Activated CD4-positive, alpha-beta T cell treated with anti-CD3 and anti-CD28 coated beads, Interleukin-2, amount 10 ng/mL, durations not matched to agents 7 days and 5 days (primary cell): ENCODE data around the gene EPS8. TPM values are rescaled to one million over a fixed set of nuclear protein-coding genes. Genes with fewer than 3 reads are reported as not detected.

Source experiments
- CTCF ChIA-PET: fragments of 350-600 bp; sonication (Branson Sonifier 250); formaldehyde crosslinking; loops from one replicate; lab custom pipeline; 2021; ENCODE audit warnings: antibody characterized with exemption; lab: Charles Lee
- POLR2A ChIA-PET: fragments of 350-600 bp; sonication (Branson Sonifier 250); formaldehyde crosslinking; loops from one replicate; lab custom pipeline; 2021; ENCODE audit warnings: antibody characterized with exemption; lab: Charles Lee
- DNase-seq: peaks from one replicate; pipeline ENCODE4 v3.0.0-alpha.2; 2020
- H3K27ac Mint-ChIP-seq: one replicate; pipeline ENCODE4 v1.8.0; 2021; ENCODE audit warnings: mild to moderate bottlenecking, moderate library complexity, mixed read lengths
- H3K27me3 Mint-ChIP-seq: one replicate; pipeline ENCODE4 v1.8.0; 2021; ENCODE audit warnings: mixed read lengths
- H3K36me3 Mint-ChIP-seq: one replicate; pipeline ENCODE4 v1.8.0; 2021; ENCODE audit warnings: low read depth, mixed read lengths
- H3K4me1 Mint-ChIP-seq: one replicate; pipeline ENCODE4 v1.8.0; 2021; ENCODE audit warnings: mixed read lengths
- H3K4me3 Mint-ChIP-seq: one replicate; pipeline ENCODE4 v1.8.0; 2021; ENCODE audit warnings: mild to moderate bottlenecking, moderate library complexity, mixed read lengths
- H3K9me3 Mint-ChIP-seq: one replicate; pipeline ENCODE4 v1.8.0; 2021; ENCODE audit warnings: mixed read lengths
- total RNA-seq, 2 experiments: library from RNA; stranded (reverse); gene quantifications; one replicate each; pipeline ENCODE4 v1.2.3, GENCODE V29; 2021

The EPS8 gene
- total RNA-seq, 2 experiments from 2014 or later, result 2.3 to 2.4 TPM

DNA sequence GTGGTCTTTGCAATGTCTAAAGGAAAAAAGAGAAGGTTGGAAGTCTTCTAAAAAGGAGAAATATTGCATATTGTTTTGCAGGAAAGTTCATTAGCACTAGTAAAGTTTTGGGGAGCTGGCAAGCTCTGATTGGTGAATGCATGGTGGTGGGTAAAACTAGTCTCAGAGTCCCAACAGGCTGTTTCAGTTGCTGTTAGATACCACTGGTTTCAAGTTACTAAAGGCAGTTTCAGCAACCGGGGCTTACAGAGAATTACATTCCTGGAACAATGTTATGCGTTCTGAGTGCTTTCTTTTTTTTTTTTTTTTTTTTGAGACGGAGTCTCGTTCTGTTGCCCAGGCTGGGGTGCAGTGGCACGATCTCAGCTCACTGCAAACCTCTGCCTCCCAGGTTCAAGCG, 208.2 kb downstream of the EPS8 start:
- DNase-seq, result no peak
- H3K4me3 Mint-ChIP-seq, result no peak overlapping the region
- ChIA-PET POLR2A (no interaction called here), CTCF (interaction anchor here (0.6 kb wide), 1 partner anchor 18 kb away, joined by 4 read pairs; no protein-coding TSS in a partner anchor)
- H3K27ac Mint-ChIP-seq, result no peak overlapping the region
- peaks cover 8% of the 10 kb centered on the region for H3K9me3 Mint-ChIP-seq
- H3K36me3 Mint-ChIP-seq, result peaks cover 61% of the 10 kb centered on the region
- H3K4me1 Mint-ChIP-seq, result peaks cover 37% of the 10 kb centered on the region
- H3K27me3 Mint-ChIP-seq, result no peaks in the 10 kb centered on the region

DNA sequence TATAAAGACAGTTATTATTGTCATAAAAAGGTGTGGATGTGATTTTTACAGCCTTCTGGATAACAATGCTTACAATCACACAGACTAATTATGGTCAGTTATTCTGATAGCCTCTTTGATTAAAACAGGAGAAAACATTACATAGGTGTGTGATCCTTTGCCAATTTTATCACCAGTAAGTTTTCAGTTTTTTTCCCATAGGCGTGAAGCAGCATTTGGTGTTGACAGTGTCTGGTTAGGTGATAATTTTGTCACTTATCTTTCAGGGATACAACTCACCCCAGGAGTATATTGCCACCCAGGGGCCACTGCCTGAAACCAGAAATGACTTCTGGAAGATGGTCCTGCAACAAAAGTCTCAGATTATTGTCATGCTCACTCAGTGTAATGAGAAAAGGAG, 208.8 kb downstream of the EPS8 start:
- CTCF ChIA-PET, result interaction anchor here (0.6 kb wide), 1 partner anchor 17 kb away, joined by 4 read pairs; no protein-coding TSS in a partner anchor
- POLR2A ChIA-PET, result interaction anchor here (0.6 kb wide), 1 partner anchor 51 kb away, joined by 3 read pairs; no protein-coding TSS in a partner anchor
- Mint-ChIP-seq H3K27me3 (no peaks in the 10 kb centered on the region), H3K4me1 (peaks cover 39% of the 10 kb centered on the region), H3K4me3 (no peak overlapping the region), H3K36me3 (peaks cover 66% of the 10 kb centered on the region), H3K9me3 (peaks cover 10% of the 10 kb centered on the region), H3K27ac (peak overlapping the region; percentile 9)
- peak; percentile 49 for DNase-seq

DNA sequence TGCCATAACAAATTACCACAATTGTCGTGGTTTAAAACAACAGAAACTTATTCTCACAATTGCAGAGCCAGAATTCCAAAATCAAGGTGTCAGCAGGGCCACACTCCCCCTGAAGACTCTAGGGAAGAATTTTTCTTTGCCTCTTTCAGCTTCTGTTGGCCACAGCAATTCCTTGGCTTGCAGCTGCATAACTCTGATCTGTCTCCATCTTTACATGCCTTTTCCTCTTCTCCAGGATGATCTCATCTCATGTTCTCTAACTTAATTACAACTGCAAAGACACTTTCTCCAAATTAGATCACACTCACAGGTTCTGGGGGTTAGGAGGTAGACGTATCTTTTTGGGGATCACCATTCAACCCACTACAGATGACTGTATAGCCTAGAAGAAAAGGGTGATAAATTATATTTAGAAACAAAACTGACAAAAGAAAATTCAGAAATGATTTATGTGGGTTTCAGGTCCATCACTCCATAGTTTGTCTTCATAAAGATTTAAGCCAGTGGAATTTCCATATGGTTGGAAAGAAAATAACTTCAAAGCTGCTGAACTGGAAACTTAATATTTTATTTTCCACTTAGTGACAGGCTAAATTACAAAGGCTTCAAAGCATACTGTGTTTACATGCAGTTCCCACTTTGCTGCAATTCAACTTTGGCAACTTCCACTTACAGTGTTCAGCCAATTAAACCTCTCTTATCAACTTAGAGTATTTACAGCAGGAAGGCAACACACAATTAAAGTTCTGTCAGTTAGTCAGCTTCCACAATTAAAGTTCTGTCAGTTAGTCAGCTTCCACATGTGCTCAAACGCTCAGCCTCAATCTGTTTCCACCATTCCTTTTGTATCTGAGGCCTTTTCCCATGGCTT, 213.3 kb downstream of the EPS8 start:
- Mint-ChIP-seq H3K27ac (peak overlapping the region; percentile 50), H3K4me3 (no peak overlapping the region), H3K9me3 (peaks cover 23% of the 10 kb centered on the region), H3K27me3 (no peaks in the 10 kb centered on the region), H3K4me1 (peaks cover 43% of the 10 kb centered on the region), H3K36me3 (peaks cover 79% of the 10 kb centered on the region)
- ChIA-PET POLR2A (no interaction called here), CTCF (interaction anchor here (1.3 kb wide), 1 partner anchor 43 kb away, joined by 5 read pairs; no protein-coding TSS in a partner anchor)
- DNase-seq, result no peak

DNA sequence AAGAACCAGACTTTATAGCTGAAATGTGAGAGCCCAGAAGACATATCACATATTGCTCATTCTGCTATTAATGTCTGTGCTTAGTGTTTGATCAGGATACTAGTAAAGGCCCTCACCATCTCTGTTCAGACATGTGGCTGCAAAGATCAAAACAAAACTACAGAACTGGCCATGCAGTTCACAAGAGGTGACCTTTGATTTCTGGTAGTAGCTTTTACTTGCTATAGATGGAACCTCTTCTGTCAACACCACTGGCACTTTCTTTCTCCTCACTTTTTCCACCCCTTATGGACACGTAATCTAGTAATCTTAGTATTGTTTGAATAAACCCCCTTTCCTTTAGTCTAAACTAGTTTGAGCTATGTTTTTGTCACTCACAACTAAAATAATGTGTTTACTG, 214.8 kb downstream of the EPS8 start:
- Mint-ChIP-seq H3K9me3 (peaks cover 23% of the 10 kb centered on the region), H3K27me3 (no peaks in the 10 kb centered on the region), H3K36me3 (peaks cover 75% of the 10 kb centered on the region), H3K27ac (no peak overlapping the region), H3K4me1 (peaks cover 45% of the 10 kb centered on the region), H3K4me3 (no peak overlapping the region)
- no peak for DNase-seq
- ChIA-PET POLR2A (no interaction called here), CTCF (interaction anchor here (0.6 to 1.6 kb wide), 5 partner anchors 10 to 164 kb away, joined by 3 to 6 read pairs (median 3); no protein-coding TSS in a partner anchor)

Other genes starting within 250 kb of the EPS8 start
- 10 to 100 TPM; 78.6 to 80.2 TPM for gene STRAP, start 93.0 kb upstream of the EPS8 start, total RNA-seq
- 10 to 100 TPM; 31.3 to 35.1 TPM for gene DERA, start 121.9 kb upstream of the EPS8 start, total RNA-seq